Upper lobe of left lung (tissue), 6 donors: ENCODE data around the gene GSG1L. TPM values are rescaled to one million over a fixed set of nuclear protein-coding genes. Genes with fewer than 3 reads are reported as not detected.

Experiments
- ATAC-seq, 2 donors: fragments of 200-7000 bp; cut with Tn5 transposase; one replicate each; pipeline ENCODE4 v1.9.1; 2022; ENCODE audit warnings: mild to moderate bottlenecking in 2 of 2, moderate library complexity in 2 of 2; ENCODE audit not compliant: low FRiP score in 2 of 2
- DNase-seq, 2 donors: peaks; one replicate each; pipeline ENCODE4 v3.0.0-alpha.2; 2019 to 2020
- H3K27ac ChIP-seq, 4 donors: fragments of 200-600 bp; sonication (generic); one replicate each; pipeline ENCODE4 v1.5.1; 2016 to 2019
- H3K27me3 ChIP-seq, 4 donors: fragments of 200-600 bp; sonication (generic); one replicate each; pipeline ENCODE4 v1.5.1; 2017 to 2019
- H3K36me3 ChIP-seq, 4 donors: fragments of 200-600 bp; sonication (generic); one replicate each; pipeline ENCODE4 v1.5.1; 2016 to 2019
- H3K4me1 ChIP-seq, 4 donors: fragments of 200-600 bp; sonication (generic); one replicate each; pipeline ENCODE4 v1.5.1; 2018 to 2019
- H3K4me3 ChIP-seq, 4 donors: fragments of 200-600 bp; sonication (generic); one replicate each; pipeline ENCODE4 v1.5.1; 2017 to 2019; ENCODE audit warnings: mild to moderate bottlenecking in 2 of 4, moderate library complexity in 1 of 4
- H3K9me3 ChIP-seq, 4 donors: fragments of 200-600 bp; sonication (generic); one replicate each; pipeline ENCODE4 v1.5.1; 2018 to 2019
- EP300 ChIP-seq, 4 donors: sonication (generic); formaldehyde crosslinking; IDR thresholded peaks; one replicate each; pipeline ENCODE4 v1.5.1; 2017; ENCODE audit warnings: antibody characterized with exemption in 4 of 4, control low read depth in 2 of 4
- POLR2A ChIP-seq, 4 donors: fragments of 450-650 bp; IDR thresholded peaks; one replicate each; pipeline ENCODE4 v1.5.1; 2016 to 2017; ENCODE audit warnings: antibody characterized with exemption in 4 of 4, mild to moderate bottlenecking in 2 of 4
- POLR2AphosphoS5 ChIP-seq, 2 donors: sonication (generic); formaldehyde crosslinking; IDR thresholded peaks; one replicate each; pipeline ENCODE4 v1.5.1; 2017; ENCODE audit warnings: antibody characterized with exemption in 2 of 2
- WGBS, 2 donors: methylation state at CpG; one replicate each; pipeline ENCODE4 v1.1.5; 2017 to 2018; 5-methylcytosine and 5-hydroxymethylcytosine counted together
- total RNA-seq, 6 donors: library from RNA; depleted of rRNA in 4 of 6; stranded (reverse); fragments of >200 nt in 4 of 6; gene quantifications; one replicate each; pipeline versions ENCODE4 v1.1.0 to v1.2.1, GENCODE V29; 2016 to 2021
- TF ChIP-seq, protein P1 (sequence below), 6 experiments: fragments of 450-650 bp in 4 of 6; fragments of 200-600 bp in 2 of 6; sonication (generic) in 2 of 6; IDR thresholded peaks; one replicate each; pipeline ENCODE4 v1.5.1; 2016 to 2019; ENCODE audit warnings: antibody characterized with exemption in 6 of 6
- donor health status: DM: no; HTN: no; CAD: no; lungs with moderate emphysema.
- donor health status: DM: no; HTN: yes; CAD: no; lungs with severe emphysema.

GSG1L gene
- total RNA-seq, 6 donors from 2014 or later: 2.2 TPM; not detected in 5

DNA sequence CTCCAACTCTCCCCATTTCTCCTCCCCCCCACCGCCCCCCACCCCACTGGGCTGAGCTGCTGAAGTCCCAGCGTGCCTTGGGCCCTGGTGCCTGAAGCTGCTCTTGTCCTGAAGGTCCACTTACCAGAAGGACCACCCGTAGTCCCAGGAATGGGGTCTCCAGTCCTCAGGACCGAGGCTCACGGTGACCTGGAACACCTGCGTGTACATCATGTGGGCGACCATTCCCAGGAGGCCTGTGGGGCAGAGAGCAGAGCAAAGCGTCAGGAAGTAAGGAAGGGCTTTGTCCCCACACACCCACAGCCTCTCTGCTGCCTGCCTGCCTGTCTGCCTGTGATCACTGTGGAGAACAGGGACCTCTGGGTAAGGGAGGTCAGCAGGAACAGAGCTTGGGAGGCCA is 218.7 kb downstream of the GSG1L start:
- Histone ChIP-seq H3K4me3 (no peak overlapping the region), H3K4me1 (no peaks in the 10 kb centered on the region), H3K36me3 (no peaks in the 10 kb centered on the region), H3K27me3 (no peaks in the 10 kb centered on the region), H3K9me3 (no peaks in the 10 kb centered on the region), H3K27ac (no peak overlapping the region)
- DNase-seq (no peak), ATAC-seq (no peak)
- TF ChIP-seq POLR2A (IDR thresholded peaks at IDR 0.05): no peak
- no peak for TF ChIP-seq EP300 (IDR thresholded peaks at IDR 0.05)
- no peak for TF ChIP-seq POLR2AphosphoS5 (IDR thresholded peaks at IDR 0.05)
- TF ChIP-seq, protein P1, sequence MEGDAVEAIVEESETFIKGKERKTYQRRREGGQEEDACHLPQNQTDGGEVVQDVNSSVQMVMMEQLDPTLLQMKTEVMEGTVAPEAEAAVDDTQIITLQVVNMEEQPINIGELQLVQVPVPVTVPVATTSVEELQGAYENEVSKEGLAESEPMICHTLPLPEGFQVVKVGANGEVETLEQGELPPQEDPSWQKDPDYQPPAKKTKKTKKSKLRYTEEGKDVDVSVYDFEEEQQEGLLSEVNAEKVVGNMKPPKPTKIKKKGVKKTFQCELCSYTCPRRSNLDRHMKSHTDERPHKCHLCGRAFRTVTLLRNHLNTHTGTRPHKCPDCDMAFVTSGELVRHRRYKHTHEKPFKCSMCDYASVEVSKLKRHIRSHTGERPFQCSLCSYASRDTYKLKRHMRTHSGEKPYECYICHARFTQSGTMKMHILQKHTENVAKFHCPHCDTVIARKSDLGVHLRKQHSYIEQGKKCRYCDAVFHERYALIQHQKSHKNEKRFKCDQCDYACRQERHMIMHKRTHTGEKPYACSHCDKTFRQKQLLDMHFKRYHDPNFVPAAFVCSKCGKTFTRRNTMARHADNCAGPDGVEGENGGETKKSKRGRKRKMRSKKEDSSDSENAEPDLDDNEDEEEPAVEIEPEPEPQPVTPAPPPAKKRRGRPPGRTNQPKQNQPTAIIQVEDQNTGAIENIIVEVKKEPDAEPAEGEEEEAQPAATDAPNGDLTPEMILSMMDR (IDR thresholded peaks at IDR 0.05): no peak
- WGBS, 2 donors: 70 to 75% methylated on average over 1 to 4 of the region's 8 CpGs

GRCh38 chr16:27843800-27844199 is 219.7 kb downstream of the GSG1L start:
- 15 to 27% methylated on average over 1 of the region's 1 CpG for WGBS, 2 donors
- TF ChIP-seq POLR2A (IDR thresholded peaks at IDR 0.05) (no peak), POLR2AphosphoS5 (IDR thresholded peaks at IDR 0.05) (no peak), EP300 (IDR thresholded peaks at IDR 0.05) (no peak)
- TF ChIP-seq, protein P1 (IDR thresholded peaks at IDR 0.05): no peak
- Histone ChIP-seq H3K9me3 (no peaks in the 10 kb centered on the region), H3K4me3 (no peak overlapping the region), H3K27ac (no peak overlapping the region), H3K36me3 (no peaks in the 10 kb centered on the region), H3K27me3 (no peaks in the 10 kb centered on the region), H3K4me1 (no peaks in the 10 kb centered on the region)
- ATAC-seq (no peak), DNase-seq (no peak)

DNA sequence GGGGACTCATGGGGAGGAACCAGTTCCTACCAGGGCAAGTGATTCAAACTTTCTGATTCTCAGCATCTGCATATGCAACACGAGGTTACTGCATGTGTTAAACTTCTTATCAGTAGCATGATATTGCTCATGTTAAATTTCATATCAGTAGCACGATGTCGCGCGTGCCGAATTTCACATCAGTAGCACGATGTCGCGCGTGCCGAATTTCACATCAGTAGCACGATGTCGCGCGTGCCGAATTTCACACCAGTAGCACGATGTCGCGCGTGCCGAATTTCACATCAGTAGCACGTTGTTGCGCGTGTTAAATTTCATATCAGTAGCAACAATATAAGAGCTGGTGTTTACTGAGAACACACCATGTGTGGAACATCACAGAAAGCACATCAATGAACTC is 221.6 kb downstream of the GSG1L start:
- TF ChIP-seq EP300 (IDR thresholded peaks at IDR 0.05): no peak
- TF ChIP-seq POLR2A (IDR thresholded peaks at IDR 0.05): no peak
- H3K27me3 ChIP-seq: no peaks in the 10 kb centered on the region
- H3K9me3 ChIP-seq: no peaks in the 10 kb centered on the region
- no peak overlapping the region for H3K27ac ChIP-seq
- no peak overlapping the region for H3K4me3 ChIP-seq
- DNase-seq (no peak), ATAC-seq (no peak)
- H3K4me1 ChIP-seq: no peaks in the 10 kb centered on the region
- WGBS, 2 donors: 85 to 91% methylated on average over 24 of the region's 24 CpGs
- no peaks in the 10 kb centered on the region for H3K36me3 ChIP-seq

DNA sequence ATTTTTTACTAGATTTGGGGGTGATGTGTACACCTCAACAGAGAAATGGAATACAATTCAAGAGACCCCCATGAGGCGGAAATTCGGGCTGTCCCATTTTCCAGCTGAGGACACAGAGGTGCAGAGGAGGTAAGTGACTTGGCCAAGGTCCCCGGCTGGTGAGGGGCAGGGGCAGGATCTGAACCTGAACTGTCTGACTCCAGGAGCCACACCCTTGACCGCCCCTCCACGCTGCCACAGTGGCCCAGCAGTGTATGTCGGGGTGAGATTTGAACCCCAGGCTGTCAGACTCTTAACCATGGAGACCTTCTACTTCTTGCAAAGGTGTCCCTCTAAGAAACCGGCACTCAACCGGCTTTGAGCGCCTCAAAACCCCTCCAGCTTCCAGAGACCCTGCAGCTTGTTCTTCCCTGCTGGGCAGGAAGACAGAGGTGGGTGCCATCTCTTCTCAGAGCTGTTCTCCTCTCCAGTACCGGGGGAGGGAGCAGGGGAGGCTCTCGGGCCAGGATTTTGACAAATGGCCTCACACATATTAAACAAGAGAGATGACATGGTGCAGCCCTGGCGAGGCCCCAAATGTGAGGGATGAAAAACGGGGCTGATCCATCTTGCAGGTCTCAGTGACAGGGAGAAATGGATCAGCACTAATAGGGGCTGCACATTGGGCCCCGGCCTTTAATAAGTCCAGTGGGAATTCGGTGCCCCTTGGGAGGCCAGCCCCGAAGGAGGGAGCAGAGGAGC is 222.3 kb downstream of the GSG1L start:
- Histone ChIP-seq H3K4me1 (no peaks in the 10 kb centered on the region), H3K27ac (no peak overlapping the region), H3K36me3 (no peaks in the 10 kb centered on the region), H3K9me3 (no peaks in the 10 kb centered on the region), H3K4me3 (no peak overlapping the region), H3K27me3 (no peaks in the 10 kb centered on the region)
- DNase-seq (no peak), ATAC-seq (no peak)
- 70 to 72% methylated on average over 15 to 16 of the region's 16 CpGs for WGBS, 2 donors
- TF ChIP-seq, protein P1 (IDR thresholded peaks at IDR 0.05): no peak
- TF ChIP-seq EP300 (IDR thresholded peaks at IDR 0.05): no peak
- TF ChIP-seq POLR2A (IDR thresholded peaks at IDR 0.05): no peak
- no peak for TF ChIP-seq POLR2AphosphoS5 (IDR thresholded peaks at IDR 0.05)

DNA sequence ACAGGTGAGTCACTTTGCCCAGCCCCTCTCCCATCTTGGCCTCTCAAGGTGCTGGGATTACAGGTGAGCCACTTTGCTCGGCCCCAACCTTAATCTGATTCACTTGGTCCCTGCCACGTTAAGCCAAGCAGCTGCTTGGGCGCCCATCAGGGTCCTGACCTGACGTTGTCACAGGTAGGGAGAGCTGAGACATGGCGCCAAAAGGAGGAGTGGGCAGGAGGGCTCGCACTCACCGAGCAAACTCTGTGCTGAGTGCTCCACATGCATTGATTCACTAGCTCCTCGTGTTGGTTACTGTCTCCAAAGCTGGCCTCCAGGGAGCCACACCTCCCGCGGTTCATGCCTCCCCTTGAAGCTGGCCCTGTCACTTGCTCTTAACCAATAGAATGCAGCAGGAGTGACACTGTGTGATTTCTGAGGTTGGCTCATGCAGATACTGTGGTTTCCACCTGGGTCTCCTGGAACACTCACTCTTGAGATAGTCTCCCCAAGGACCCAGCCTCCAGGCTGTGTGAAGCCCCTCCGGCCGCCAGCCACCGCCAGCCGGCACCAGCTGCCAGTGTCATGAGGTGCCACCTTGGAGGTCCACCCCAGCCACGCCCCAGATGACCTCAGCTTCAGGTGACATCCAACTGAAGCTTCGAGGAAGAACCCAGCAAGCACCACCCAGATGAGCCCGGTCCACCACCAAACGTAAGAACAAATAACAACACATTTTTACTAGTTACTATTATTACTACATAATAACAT is 223.0 kb downstream of the GSG1L start:
- TF ChIP-seq POLR2AphosphoS5 (IDR thresholded peaks at IDR 0.05) (no peak), EP300 (IDR thresholded peaks at IDR 0.05) (no peak), POLR2A (IDR thresholded peaks at IDR 0.05) (no peak)
- TF ChIP-seq, protein P1 (IDR thresholded peaks at IDR 0.05): no peak
- DNase-seq: peak in 1 of 2 donors; percentile 59
- Histone ChIP-seq H3K27me3 (no peaks in the 10 kb centered on the region), H3K36me3 (no peaks in the 10 kb centered on the region), H3K9me3 (no peaks in the 10 kb centered on the region), H3K27ac (no peak overlapping the region), H3K4me3 (no peak overlapping the region), H3K4me1 (no peaks in the 10 kb centered on the region)
- WGBS, 2 donors: 71 to 72% methylated on average over 13 to 18 of the region's 18 CpGs
- ATAC-seq: no peak
